ENCODE data around the gene HLCS.

The HLCS gene

DNA sequence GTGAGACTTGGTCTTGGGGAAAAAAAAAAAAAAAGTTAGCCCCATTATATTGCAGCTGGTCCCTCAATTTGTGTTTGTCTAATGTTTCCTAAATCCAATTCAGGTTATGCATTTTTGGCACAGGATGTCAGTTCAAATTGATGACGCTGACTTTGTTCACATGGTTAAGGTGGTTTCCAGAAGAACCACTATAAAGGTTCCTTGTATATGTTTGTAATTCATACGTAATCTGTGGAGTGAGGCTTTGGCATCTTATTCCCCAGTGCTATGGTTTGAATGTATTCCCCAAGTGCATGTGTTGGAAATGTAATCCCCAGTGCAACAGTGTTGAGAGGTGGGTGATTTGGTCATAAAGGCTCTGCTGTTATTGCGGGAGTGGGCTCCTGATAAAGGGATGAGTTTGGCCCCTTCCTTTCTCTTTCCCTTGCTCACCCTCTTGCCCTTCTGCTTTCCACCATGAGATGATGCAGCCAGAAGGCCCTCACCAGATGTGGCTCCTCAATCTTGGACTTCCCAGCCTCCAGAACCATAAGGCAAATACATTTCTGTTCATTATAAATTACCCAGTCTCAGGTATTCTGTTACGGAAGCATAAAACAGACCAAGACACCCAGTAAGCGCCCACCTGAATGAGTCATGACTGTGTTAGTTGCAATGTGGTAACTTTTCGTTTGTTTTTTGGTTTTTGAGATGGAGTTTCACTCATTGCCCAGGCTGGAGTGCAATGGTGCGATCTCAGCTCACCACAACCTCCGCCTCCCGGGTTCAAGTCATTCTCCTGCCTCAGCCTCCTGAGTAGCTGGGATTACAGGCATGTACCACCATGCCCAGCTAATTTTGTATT is 19.5 kb upstream of the HLCS start:
- DNase-seq (ENCODE audit: low spot score) = no peak

GRCh38 chr21:36981977-36982700 is 15.7 kb upstream of the HLCS start:
- DNase-seq (ENCODE audit: low spot score) = no peak

DNA sequence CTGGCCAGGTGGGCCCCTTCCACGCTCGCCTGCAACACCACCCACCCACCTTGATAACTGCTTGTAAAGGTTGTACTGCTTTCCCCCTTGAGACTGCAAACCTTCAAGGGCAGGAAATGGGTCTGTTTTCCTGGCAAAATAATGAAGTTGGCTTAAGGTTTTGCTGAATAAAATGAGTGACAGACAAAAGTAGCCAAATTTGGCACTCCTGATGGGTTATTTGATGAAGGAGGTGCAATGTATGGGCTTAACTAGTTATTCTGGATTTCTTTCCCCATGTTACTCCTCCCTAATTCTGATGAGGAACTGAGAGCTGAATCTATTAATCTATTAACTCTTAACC is 14.6 kb upstream of the HLCS start:
- DNase-seq (ENCODE audit: low spot score) = no peak

DNA sequence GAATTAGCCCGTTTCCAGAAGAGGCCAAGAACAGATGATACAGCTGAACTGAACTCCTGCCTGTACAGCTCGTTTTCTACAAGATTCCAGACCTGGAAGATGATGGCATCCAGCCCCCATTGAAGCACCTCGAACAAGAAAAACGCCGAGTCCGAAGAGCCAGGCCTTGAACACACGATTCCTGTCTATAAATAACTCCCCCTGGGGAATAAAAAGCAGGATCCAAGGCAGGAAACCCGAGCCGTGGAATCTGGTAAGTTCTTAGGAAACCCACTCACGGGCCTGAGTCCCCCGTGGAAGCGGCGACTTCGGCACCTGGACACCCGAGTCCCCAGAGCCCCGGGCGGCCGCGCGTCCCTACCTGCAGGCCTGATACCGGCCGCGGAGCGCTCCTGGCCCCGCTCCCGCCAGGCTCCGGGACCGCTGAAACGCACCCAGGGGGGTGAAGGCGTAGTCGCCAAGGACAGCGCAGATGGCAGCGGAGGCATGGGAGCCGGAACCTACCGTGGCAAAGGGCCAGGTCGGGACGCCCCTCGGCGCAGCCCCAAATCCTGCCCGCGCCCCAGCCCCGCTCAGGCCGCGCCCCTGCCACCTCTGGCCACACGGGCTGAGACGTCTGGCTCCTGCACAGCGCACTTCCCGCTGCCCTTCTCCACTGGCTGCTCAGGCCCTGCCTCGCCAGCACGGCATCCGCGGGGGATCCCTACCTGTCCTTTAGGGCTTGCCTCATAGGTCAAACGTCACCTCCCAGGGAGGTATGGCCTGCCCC is 14.0 kb upstream of the HLCS start:
- no peak for DNase-seq (ENCODE audit: low spot score)

GRCh38 chr21:36976882-36977651 is 10.6 kb upstream of the HLCS start:
- DNase-seq (ENCODE audit: low spot score) = no peak

- DNase-seq (ENCODE audit: low spot score) = no peak
Observed at GRCh38 chr21:36976228-36976861, 9.9 kb upstream of the HLCS start.

DNA sequence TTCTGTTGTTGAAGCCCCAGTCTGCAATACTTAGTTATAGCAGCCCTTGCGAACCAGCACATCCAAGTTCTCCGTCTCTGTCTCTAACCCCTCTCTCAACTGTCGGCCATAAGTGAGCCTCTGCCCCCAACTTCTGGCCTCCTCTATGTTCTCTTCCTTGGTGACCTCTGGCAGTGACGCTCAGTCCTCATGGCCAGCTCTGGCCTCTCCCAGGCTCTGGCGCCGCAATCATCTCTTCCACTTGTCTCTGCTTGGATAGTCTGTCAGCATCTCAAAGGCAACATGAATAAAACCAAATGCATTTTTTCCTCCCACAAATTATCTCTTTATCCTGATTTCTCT is 8.4 kb upstream of the HLCS start:
- no peak for DNase-seq (ENCODE audit: low spot score)

GRCh38 chr21:36973986-36974850 is 7.7 kb upstream of the HLCS start:
- no peak for DNase-seq (ENCODE audit: low spot score)

- no peak for DNase-seq (ENCODE audit: low spot score)
Observed at GRCh38 chr21:36968976-36969375, 2.5 kb upstream of the HLCS start.

DNA sequence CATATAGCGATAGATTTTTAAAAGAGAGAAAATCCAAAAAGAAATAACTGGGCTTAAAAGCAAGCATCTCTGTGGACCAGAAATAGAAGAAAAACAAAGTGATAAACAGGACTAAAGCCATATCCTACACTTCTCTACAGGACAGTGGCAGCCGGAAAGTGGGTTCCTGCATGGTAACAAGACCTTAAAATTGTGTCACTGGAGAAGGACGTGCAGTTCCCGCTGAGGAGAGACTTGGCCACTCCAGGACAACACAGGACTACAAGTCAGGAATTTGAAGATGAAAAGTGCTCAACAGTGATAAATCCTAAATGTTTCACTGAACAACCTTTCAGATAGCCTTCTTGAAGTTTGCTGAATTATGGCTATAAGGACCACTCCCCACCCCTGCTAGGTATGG is 1.9 kb upstream of the HLCS start:
- DNase-seq (ENCODE audit: low spot score) = no peak

- no peak for DNase-seq (ENCODE audit: low spot score)
Observed at GRCh38 chr21:36966821-36967768, 626 bp upstream of the HLCS start.

DNA sequence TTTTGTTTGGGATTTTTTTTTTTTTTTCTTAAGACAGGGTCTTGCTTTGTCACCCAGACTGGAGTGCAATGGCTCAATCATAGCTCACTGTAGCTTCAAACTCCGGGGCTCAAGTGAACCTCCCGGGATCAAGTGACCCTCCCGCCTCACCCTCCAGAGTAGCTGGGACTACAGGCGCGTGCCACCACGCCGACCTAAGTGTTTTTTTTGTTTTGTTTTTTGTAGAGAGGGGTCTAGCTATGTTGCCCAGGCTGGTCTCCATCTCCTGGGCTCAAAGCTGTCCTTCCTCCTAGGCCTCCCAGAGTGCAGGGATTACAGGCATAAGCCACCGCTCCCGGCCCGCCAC is 776 bp downstream of the HLCS start:
- DNase-seq (ENCODE audit: low spot score) = no peak

DNA sequence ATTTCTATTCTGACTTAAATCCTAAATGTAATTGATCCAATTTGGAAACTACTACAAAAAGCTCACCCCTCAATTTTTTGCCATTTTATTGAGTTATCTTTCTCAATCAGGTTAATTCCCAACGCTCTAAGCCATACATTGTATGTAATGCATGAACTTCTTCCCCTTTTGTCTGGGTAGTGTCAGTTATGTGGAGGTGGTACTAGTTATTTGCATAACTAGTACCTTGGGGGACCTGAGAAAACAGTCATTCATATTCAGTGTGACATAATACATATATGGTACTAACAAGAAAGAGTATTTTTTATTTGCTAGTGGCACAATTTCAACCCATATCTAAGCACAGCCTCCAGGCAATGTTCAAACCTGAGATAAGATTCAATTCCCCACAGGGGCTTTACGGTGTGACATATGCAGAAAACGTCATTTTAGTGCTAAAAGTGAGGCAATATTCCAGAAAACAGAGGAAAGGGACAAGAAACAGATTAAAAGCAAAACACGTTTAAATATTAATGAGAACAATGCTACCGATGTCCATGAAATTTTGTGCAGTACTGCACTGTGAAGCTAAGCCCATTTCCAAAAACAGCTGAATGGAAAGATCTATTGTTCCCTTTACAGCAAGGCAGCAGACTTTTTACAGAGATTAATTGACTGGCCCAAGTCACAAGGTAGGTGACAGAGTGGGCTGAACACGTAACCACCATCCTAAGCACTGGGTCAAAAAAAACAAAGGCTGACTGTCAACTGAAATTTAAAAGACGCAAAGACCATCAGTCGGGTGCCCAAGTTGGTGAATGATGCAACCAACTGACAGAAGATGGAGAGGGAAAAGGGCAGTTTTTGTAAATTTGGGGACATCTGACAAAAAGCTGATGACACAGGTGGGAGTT is 1.4 kb downstream of the HLCS start:
- DNase-seq (ENCODE audit: low spot score) = no peak

- DNase-seq (ENCODE audit: low spot score) = no peak
Observed at GRCh38 chr21:36964398-36964797, 2.1 kb downstream of the HLCS start.

- DNase-seq (ENCODE audit: low spot score) = no peak
Observed at GRCh38 chr21:36962098-36962780, 4.2 kb downstream of the HLCS start.

DNA sequence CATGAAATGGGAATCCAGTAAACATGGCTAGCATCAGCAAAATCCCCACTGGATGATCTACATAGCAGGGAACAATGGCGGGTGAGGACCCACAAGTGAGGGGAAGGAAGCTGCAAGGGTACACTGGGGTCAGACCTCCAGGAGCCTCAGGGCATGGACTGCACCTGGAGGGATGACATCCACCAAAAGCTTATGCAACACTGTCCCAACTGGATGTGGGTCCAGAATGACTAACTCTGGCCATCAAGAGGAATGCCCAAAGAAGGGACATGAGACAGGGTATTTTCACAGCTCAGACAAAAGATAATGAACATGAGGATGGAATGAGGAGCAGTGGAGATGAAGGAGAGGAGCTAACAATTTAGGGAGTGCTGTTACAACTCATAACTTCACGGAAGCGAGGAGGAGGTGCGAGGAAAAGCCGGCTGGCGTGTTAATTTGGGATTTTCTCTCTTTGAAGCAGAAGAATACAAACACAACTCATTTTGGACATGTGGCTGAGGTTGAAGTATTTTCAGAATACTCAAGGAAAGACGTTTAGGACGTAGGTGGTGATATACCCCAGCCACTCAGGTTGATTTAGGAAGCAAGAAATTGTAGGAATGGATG is 5.7 kb downstream of the HLCS start:
- no peak for DNase-seq (ENCODE audit: low spot score)

GRCh38 chr21:36959020-36959835 is 7.2 kb downstream of the HLCS start:
- no peak for DNase-seq (ENCODE audit: low spot score)
